T-helper 2 cell treated with Interferon-gamma antibody and Interleukin-4, amounts not matched to agents 100 ng/mL and 5 ng/mL, for 36 hours (primary cell): Measurements from ENCODE around the gene EZR. TPM values are rescaled to one million over a fixed set of nuclear protein-coding genes. Genes with fewer than 3 reads are reported as not detected.

Source experiments
- intact Hi-C: fragments of 100-400 bp; cut with micrococcal nuclease; formaldehyde crosslinking; loops from one replicate; pipeline ENCODE4 v1.15.1; 2023
- total RNA-seq: library from RNA; stranded (reverse); gene quantifications from 2 replicates; pipeline ENCODE4 v1.2.3, GENCODE V29; 2022

EZR gene
- total RNA-seq, 1 donor from 2014 or later, result 252 TPM

DNA sequence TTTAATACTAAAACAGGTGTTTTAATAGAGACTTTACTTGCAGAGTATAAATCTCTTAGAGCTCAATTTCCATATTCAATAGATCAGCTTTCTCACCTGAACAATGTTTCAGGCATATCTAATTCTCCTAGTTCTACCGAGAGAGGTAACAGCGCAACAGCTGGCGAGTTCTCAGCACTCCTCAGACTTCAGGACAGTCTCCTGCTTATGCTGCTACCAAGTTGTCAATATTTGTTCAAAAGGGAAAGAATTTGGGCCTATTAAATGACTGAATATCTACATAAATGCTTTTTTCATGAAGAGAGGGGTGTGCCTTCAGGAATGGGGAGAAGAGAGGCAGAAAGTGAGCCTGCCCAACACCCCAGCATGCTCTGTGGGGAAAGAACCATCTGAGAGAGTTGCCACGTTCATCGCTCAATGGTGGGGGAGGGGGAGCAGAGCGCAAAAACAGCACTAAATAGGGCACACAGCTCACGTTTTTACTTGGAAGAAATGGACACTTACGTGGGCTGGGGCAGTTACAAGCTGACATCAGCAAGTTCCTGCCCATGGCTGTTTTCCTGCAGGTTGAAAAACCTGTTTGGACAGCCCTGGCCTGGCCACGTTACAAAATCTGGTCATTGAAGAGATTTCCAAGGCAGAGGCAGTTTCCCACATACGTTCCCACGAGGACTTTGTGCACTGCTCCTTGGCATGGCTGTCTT lies 38.0 kb downstream of the EZR start:
- intact Hi-C loops, result no loop called here

DNA sequence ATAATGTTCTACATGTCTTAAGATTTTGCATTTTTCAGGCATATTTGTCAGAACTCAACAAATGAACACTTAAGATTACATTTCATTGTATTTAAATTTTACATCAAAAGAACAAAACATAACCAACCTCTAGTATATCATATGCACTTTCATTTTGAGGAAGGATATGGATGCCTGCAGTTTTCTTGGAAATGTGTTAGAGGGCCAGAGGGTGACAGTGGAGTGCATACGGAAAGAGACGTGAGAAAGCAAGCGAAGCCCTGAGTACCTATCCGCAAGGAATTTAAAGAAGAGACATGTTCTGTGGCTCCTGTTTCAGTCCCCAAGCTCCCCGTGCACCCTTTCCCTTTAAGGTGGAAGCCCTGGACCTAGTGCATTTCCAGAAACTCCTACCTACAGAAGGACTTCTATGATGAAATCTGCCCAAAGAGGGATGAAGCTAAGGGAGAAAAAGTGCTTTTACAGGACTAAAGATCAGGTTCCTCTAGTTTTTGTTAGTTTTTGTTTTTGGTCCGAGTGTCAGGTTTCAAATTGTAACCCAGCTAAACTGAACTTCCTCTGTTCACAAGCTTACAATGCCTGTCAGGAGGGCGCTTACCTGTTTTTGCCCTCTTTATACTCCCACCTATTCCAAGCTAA lies 38.8 kb downstream of the EZR start:
- intact Hi-C loops, result no loop called here

DNA sequence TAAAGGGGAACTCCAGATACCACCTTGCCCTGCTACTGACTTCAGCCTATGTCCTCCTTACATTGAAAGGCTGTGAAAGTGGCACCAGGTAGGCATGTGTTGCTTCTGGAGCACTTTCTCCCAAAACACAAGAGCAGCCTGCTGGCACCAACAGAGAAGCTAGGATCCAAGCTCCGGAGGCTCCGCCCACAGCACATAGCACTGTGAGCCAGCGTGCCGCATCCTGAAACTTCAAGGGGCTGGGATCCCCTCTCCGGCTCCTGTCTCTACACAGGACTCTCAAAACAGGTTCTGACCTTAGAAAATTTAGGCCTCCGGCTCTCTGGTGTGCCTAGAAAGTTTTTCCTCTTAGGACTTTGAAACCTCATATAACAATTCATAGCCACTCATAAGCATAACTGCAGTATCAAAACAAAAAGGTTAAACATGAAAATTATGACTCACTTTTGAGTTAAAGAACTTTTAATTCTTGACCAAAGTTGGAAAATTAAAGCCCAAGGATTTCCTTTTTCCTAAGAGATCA lies 41.1 kb downstream of the EZR start:
- intact Hi-C loops, result no loop called here

DNA sequence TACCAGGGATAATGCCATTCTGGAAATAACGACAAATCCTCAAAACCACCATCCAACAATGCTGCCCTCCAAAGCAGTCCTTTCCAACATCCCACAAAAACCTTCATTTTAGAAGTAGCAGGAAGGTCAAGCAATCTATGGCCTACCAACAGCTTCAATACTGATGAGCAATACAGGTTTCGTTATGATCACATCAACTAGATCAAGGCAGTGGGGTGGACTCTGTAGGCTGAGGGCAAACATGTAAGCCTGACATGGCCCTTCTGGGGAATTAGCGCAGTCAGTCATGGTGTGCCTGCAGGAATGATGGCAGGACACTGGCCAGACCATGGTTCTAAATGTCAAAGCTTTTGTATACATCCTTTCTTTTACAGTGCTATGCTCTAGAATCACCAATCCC lies 41.7 kb downstream of the EZR start:
- intact Hi-C loops, result no loop called here

DNA sequence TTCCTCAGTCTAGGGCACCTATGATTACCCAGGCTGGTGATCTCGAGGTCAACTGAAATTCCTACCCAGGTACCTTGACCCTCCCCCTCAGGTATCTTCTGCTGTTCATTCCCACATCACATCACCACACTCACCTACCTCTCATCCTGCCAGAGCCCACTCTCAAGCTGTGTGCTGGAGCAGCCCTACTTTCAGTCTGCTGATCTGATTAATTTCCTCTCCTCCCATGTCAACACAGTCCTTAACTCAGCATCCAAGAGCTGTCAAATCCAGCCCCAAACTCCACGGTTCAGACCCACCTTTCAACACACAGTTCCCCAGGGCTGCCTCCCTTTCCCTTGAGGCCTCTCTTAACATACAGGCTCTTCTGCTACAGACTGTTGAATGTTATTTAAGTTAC lies 42.4 kb downstream of the EZR start:
- intact Hi-C loops, result no loop called here

DNA sequence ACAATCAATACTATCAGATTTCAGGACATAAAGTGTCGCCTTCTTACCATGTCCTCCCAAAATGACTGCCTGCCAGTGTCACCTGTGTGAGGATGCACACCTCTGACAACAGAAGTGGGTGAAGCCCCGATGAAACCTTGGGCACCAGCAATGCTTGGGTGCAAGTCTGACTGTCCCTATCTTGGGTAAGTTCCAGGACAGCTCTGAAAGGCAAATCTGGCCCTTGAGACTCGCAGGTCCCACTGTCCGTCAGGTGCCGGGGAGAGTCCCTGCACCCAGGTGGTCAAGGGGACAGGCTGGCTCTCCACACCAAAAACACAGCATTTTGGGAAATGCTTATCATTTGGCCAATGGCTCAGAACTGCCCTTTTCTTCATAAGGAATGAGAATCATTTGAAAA lies 43.3 kb downstream of the EZR start:
- intact Hi-C loops, result no loop called here

DNA sequence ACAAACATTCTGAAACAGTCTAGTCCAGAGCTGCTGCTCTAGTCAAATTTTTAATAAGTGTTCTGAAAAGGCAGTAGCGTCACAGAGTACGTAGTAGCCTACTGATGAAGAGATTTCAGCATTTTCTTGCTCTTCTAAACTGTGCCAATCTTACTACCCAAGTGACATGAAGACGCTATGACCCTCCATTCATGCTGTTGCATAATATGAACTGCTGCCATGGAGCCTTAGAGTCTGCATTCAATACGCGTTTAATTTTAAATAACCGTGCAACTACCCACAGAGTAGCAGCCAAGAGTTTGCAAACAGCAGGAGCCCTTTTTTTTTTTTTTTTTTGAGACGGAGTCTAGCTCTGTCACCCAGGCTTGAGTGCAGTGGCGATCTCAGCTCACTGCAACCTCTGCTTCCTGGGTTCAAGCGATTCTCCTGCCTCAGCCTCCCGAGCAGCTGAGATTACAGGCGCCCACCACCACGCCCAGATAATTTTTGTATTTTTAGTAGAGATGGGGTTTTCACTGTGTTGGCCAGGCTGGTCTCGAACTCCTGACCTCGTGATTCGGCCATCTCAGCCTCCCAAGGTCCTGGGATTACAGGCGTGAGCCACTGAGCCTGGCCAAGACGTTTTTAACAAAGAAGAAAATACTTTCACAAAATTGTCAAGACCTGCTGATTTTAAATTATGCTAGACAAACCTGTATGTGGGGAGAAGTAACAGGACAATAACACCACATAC lies 44.3 kb downstream of the EZR start:
- intact Hi-C loops, result no loop called here

DNA sequence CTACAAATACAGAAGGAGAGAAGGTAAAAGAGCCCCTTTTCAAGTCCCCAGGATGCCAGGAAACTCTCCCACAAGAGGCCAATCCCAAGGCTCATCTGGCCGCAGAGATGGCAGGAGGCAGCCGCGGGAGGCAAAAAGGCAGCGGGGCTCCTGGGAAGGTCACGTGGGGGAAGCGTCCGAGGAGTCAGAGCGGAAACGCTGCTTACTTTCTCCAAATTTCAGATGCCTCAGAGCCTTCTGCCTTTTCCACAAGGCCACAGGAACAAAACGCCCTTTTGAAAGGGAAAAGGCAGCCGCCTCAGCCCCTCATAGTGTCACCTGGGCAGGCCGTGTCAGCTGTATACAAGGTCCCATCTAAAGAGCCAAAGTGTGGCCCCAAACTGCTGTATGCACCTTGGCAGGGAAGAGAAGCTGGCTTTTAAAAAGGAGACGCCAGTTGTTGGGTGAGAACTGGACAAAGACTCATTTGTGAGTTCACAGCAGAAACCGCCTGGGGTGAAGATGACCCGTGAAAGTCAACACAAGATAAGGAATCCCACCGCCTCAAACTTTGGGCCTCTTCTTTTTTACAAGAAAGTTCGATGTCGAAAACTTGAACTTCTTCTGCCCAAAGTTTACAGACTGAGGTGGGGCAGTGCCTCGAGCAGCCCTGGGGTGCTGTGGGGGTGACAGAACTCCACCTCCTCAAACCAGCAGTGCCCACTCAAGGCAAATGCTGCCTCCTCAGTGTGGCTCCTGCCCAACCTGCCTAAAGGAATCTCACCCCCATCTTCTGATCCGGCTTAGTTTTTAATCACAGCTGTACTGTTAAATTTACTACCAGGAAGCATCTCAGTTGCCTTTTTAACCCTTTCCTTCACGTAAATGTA lies 45.4 kb downstream of the EZR start:
- intact Hi-C loops, result no loop called here

DNA sequence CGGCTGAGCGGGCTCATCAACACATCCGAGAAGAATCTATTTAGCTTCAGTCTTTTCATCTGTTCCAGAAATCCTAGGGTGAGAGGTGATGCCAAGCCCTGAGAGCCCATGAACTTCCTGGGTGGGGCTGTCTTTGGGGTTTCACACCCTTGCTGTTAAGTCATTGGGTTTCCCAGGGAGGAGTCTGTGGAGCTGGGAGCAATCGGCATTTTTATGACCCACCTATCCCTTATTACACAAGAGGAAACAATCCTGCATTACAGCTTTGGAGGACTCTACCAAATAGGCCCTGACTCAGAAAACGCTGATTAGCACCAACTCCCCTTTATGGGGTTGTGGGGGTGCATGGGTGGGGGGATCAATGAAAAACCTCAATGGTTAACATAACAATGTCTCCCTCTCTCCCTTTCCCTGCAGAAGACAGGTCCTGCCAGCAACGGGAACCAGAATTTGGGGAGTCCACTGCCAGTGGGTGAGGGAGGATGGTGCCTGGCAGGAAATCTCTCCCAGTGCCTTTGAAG lies 46.3 kb downstream of the EZR start:
- intact Hi-C loops, result no loop called here

DNA sequence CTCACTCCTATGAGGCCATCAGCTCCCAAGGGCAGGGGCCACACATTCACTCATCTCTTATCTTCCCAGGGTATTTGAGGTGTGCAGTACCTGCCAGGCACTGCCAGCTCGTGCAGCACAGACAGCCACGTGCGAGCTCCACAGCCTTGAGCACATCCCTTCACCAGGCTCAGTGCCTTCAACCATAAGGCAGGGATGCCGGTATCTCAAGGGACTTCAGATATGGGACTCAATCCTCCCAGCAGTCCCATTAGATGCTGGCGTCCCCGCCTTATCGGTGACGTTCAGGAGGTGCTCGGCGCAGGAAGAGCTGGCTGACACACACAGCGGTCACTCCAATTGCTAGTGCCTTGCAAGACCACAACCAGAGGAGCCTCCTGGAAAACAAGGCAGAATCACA lies 47.0 kb downstream of the EZR start:
- intact Hi-C loops, result no loop called here

DNA sequence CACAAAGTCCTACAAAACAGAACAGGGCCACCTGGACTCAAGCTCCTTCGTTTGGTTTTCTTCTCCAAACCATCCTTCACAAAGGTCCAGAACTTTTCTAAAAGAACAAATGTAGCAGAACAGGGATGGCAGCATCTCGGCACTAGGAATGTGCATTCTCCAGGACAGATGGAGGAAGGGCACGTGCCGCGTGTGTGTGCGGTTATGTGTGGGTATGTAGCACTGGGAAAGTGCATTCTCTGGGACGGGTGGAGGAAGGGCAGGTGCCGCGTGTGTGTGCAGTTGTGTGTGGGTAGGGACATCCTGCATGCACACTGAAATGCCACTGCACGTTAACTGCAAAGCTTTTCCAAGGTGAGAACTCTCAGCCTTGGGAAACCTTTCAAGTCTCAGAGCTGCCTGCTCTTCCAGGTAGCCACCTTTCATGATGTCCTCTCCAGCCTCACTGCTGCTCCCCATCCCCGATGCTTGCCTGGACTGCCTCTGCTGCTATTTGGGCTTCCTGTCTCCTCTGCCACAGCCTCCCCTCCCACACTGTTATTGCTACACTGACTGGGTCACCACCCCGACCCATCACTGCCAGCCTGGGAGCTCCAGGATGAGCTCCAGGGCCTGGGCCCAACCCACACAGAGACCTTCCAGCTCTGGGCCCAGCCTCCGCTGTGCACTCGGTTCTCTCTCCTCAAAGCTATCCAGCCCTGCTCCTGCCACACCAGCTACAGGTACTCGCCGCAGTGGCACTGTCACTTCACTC lies 47.6 kb downstream of the EZR start:
- intact Hi-C loops, result no loop called here

DNA sequence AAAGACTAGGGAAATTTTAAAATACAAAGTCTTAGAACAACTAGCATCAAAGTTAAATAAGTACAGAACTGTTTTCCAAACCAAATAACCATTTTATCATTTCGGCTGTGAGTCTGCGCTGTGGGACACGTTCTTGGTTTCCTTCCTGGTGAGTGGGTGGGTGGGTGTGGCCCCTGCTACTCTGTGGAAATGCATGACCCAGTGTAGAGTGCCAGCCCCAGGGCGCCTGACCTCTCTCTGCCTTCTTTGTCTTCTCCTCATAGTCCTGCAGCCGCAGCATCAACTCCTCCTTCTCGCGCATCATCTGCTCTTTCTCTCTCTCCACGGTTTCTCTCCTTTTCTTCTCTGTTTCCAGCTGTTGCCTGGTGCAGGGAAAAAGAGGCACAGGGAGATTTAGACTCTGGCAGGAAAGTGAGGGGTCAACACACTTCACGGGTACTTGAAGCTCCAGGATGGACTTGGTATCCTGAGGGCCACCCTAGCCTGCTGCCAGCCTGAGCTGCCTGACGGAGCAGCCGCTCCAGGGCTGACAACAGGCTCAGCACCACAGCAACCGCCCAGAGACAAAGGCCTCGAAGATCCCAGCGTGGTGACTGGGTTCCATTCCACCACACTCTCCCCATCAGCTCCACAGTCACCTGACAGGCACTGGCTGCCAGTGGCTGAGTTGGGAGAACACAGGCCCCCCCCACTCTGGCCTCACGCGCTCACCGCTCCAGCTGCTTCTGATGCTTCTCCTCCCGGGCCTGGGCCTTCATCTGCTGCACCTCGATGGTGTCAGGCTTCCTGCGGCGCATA lies 48.4 kb downstream of the EZR start:
- intact Hi-C loops, result no loop called here

DNA sequence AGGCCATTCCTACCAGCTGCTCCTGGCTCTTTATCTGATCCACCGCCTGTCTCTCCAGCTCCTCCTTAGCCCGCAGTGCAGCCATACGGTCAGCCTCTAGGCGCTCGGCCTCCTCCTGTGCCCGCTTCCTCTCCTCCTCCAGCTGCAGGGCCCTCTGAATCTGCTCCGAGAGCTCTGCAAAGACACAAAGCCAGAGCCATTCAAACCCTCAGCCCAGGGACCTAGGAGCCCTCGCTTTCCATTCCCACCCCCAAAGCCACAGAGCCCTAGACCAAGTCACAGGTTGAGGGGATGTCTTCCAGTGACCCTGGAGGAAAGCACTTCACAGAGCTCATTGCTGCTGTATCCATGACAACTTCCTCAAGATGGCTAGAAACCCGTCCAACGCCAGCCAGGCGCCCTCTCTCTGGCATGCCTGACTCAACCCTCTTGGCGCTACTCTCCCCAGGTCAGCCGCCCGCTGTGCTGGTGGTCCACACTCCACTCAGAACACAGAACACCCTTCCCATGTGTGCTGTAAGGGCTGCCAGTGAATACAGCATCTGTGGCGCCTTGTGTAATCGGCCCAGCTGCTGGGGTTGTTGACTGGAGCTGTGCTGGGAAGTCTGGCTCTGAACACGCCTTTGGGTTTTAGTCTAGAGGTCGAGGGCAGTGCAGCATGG lies 49.3 kb downstream of the EZR start:
- intact Hi-C loops, result no loop called here

DNA sequence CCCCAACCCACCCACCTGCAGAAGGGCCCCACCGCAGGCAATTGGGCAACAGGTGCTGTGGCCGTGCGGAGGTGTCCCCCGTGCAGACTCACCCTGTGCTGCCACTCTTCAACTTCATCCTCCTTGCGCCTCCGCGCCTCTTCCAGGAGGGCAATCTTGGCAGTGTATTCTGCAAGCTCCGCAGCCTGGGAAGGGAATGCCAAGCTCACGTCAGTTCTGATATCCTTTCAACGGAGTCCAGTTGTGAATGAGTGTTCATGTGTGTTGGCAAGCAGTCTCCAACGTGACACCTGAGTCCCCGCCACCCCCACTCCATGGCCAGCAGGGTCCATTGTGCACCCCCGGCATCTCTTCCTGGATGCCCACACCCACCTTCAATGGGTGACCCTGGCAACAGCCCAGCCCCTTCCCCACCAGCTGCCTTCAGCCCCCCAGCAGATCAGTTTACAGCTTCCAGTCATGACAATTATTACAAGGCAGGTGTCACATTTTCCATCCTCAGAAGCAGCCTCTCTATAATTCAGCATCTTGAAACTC lies 49.9 kb downstream of the EZR start:
- intact Hi-C loops, result no loop called here

DNA sequence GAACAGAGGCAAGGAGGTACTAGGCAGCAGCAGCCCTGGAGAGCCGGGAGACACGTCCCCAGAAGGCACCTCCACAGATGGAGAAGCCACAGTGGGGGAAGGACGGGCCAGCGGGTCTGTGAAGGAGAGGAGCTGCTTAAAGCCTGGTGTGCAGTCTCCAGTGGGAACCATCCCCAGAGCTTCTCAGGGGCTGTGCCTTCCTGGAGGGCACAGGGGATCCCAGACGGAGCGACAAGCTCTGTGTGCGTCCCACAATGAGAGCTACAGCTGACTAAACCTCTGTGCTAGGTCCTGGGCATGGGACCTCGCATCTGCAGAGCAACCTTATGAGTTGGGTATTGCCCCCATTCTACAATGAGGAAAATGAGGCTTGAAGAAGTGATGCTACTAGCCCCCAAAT lies 50.7 kb downstream of the EZR start:
- intact Hi-C loops, result no loop called here

DNA sequence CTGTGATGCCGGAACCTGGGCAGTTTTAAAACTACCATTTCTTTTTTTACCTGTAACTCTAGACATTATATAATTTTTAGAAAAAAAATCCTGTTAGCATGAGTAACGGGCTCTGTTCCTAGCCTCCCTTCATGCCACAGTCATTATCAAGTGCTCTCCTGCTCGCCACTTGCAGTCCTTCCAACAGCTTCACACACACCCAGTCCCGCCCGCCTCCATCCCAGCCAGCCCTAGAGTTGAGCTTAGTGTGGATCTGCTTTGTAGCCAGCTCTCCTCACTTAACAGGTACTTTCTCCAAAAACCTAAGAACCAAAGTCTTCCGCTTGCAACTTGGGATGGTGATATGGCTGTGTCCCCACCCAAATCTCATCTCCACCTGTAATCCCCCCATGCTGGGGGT lies 51.5 kb downstream of the EZR start:
- intact Hi-C loops, result no loop called here

DNA sequence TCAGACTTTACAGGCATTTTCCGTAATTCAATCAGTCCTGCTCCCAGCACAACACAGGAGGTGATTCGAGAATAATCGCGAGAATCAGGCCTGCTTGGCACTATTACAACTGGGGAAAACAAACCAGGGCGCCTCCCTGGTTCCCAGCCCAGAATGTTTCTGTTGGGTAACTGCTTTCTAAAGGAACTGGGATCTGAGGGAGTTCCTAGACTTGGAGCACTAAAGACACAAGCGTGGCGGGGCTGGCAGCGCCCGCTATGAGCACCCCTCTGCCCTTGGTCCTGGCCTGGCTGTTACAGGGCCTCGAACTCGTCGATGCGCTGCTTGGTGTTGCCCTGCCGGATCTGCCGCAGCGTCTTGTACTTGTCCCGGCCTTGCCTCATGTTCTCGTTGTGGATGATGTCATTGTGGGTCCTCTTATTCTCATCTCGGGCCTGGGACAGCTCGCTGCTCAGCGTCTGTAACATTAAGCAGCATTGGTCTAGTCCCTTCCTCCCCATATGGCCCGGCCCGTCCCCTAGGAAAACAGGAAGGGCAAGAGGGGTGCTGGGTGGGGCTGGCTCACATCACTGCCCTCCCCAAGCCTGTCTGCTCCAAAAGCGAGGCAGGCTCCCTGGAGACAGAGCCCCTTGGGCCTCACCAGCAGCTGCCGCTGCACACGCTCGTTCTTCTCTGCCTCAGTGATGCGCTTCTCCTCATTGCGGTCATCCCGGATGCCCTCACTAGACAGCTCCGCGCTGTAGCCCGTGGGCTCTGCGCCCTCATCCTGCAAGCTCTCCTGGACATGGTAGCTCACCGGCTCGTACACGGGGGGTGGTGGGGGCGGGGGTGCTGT lies 52.3 kb downstream of the EZR start:
- intact Hi-C loops, result no loop called here

DNA sequence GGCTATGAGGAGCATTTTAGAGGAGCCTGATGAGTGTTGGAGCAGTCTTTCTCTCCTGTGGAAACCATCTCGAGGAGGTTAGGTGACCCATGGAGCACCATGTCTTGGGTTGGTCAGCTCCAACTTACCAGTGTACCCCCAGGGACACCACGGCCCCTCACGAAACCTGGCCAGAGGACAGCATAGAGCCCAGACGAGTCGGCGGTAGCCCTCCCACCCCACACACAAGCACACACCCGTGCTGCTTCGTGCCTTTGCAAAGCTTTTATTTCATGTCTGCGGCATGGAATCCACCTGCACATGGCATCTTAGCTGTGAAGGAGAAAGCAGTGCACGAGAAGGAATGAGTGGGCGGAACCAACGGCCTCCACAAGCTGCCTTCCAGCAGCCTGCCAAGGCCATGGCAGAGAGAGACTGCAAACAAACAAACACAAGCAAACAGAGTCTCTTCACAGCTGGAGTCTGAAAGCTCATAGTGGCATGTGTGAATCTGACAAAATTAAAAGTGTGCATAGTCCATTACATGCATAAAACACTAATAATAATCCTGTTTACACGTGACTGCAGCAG lies 53.6 kb downstream of the EZR start:
- intact Hi-C loops, result no loop called here
